Peyer's patch (tissue), 4 donors: Measurements from ENCODE around the gene SH3GLB1.

Experiments
- CTCF ChIP-seq, 6 experiments: fragments of 450-650 bp in 4 of 6; fragments of 200-600 bp in 2 of 6; sonication (generic) in 1 of 6; IDR thresholded peaks; one replicate each; pipeline ENCODE4 v1.5.1; 2017 to 2019; ENCODE audit warnings: antibody characterized with exemption in 6 of 6, mild to moderate bottlenecking in 3 of 6, moderate library complexity in 1 of 6
- POLR2A ChIP-seq, 2 donors: fragments of 450-650 bp; IDR thresholded peaks; one replicate each; pipeline ENCODE4 v1.5.1; 2017; ENCODE audit warnings: antibody characterized with exemption in 2 of 2, mild to moderate bottlenecking in 2 of 2, moderate library complexity in 2 of 2

- TF ChIP-seq POLR2A (IDR thresholded peaks at IDR 0.05) = no peak
- TF ChIP-seq CTCF (IDR thresholded peaks at IDR 0.05) = no peak
Observed at GRCh38 chr1:86775395-86775794, 71.0 kb downstream of the SH3GLB1 start.
